Neural progenitor cell (in vitro differentiated cells): Measurements from ENCODE around the gene PRDX5. TPM values are rescaled to one million over a fixed set of nuclear protein-coding genes. Genes with fewer than 3 reads are reported as not detected.

Experiments
- DNase-seq: peaks from one replicate; pipeline ENCODE4 v3.0.0-alpha.2; 2016; ENCODE audit warnings: low spot score
- H2AFZ ChIP-seq: fragments of 200-600 bp; sonication (generic); replicated peaks from 2 replicates; pipeline ENCODE4 v1.6.1; 2016; ENCODE audit warnings: antibody characterized with exemption
- H3F3A ChIP-seq: fragments of 200-600 bp; sonication (generic); 2 replicates; pipeline ENCODE4 v1.6.1; 2016; ENCODE audit warnings: antibody characterized with exemption, low read depth
- H3K27ac ChIP-seq: fragments of 200-600 bp; sonication (generic); 2 replicates; pipeline ENCODE4 v1.5.1; 2016; ENCODE audit warnings: mild to moderate bottlenecking
- H3K27me3 ChIP-seq: fragments of 200-600 bp; sonication (generic); 2 replicates; pipeline ENCODE4 v1.6.1; 2016; ENCODE audit warnings: mild to moderate bottlenecking, moderate library complexity
- H3K36me3 ChIP-seq: fragments of 200-600 bp; sonication (generic); 2 replicates; pipeline ENCODE4 v1.5.1; 2016
- H3K4me1 ChIP-seq: fragments of 200-600 bp; sonication (generic); 2 replicates; pipeline ENCODE4 v1.6.1; 2016; ENCODE audit warnings: mixed run types
- H3K4me2 ChIP-seq: fragments of 200-600 bp; sonication (generic); 2 replicates; pipeline ENCODE4 v1.6.1; 2016
- H3K4me3 ChIP-seq: fragments of 200-600 bp; sonication (generic); 2 replicates; pipeline ENCODE4 v1.5.1; 2016
- H3K79me2 ChIP-seq: fragments of 200-600 bp; sonication (generic); 2 replicates; pipeline ENCODE4 v1.6.1; 2016; ENCODE audit warnings: low read depth
- H3K9ac ChIP-seq: fragments of 200-600 bp; sonication (generic); 2 replicates; pipeline ENCODE4 v1.6.1; 2016
- H3K9me3 ChIP-seq: fragments of 200-600 bp; sonication (generic); 2 replicates; pipeline ENCODE4 v1.5.1; 2016; ENCODE audit warnings: low read depth
- H4K20me1 ChIP-seq: fragments of 200-600 bp; sonication (generic); 2 replicates; pipeline ENCODE4 v1.6.1; 2016; ENCODE audit warnings: low read depth
- H3K27ac Mint-ChIP-seq: 3 replicates; pipeline ENCODE4 v1.8.0; 2021; ENCODE audit warnings: mixed read lengths
- H3K27me3 Mint-ChIP-seq: 2 replicates; pipeline ENCODE4 v1.8.0; 2022; ENCODE audit warnings: low read depth, mild to moderate bottlenecking, inconsistent platforms, moderate library complexity, mixed read lengths; ENCODE audit not compliant: insufficient read depth
- H3K36me3 Mint-ChIP-seq: 3 replicates; pipeline ENCODE4 v1.8.0; 2021; ENCODE audit warnings: mixed read lengths
- H3K4me1 Mint-ChIP-seq: 3 replicates; pipeline ENCODE4 v1.8.0; 2021; ENCODE audit warnings: mixed read lengths
- H3K4me3 Mint-ChIP-seq: 3 replicates; pipeline ENCODE4 v1.8.0; 2021; ENCODE audit warnings: mild to moderate bottlenecking, moderate library complexity, mixed read lengths
- H3K9me3 Mint-ChIP-seq: 3 replicates; pipeline ENCODE4 v1.8.0; 2020; ENCODE audit warnings: mixed read lengths
- CTCF ChIP-seq: fragments of 200-600 bp; sonication (generic); IDR thresholded peaks from 2 replicates; pipeline ENCODE4 v1.5.1; 2017; ENCODE audit warnings: antibody characterized with exemption, mild to moderate bottlenecking
- EZH2 ChIP-seq: fragments of 200-600 bp; sonication (generic); IDR thresholded peaks from 2 replicates; pipeline ENCODE4 v1.6.1; 2017; ENCODE audit warnings: antibody characterized with exemption, mild to moderate bottlenecking, moderate library complexity
- EZH2phosphoT487 ChIP-seq: fragments of 200-600 bp; sonication (generic); IDR thresholded peaks from 2 replicates; pipeline ENCODE4 v1.6.1; 2017; ENCODE audit warnings: antibody characterized with exemption
- total RNA-seq: library from RNA; depleted of rRNA; stranded (reverse); fragments of >200 nt; gene quantifications from 2 replicates; pipeline ENCODE4 v1.2.3, GENCODE V29; 2015; ENCODE audit warnings: low replicate concordance

Gene PRDX5
- total RNA-seq, 1 donor from 2014 or later, result 111 TPM

DNA sequence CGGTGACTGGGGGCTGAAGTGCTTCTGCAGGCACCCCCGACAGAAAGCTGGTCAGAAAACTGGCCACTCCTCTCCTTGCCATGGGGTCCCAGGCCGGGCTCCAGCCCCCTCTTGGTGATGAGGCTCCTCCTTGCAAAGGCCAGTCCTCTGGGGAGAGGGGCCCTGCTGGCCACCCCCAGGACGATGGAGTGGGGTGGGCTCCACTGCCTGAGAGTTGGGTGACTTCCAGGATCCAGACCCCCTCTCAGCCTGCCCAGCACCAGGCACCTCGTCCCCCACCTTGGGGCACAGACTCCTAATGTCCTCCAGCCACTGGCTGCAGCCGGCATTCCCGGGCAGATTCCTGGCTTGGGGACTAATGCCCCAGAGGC, 40.6 kb downstream of the PRDX5 start:
- Histone ChIP-seq H3K4me1 (peaks cover 21% of the 10 kb centered on the region), H3K27ac (no peak overlapping the region)
- H3K27me3 Mint-ChIP-seq, result peaks cover 8% of the 10 kb centered on the region

DNA sequence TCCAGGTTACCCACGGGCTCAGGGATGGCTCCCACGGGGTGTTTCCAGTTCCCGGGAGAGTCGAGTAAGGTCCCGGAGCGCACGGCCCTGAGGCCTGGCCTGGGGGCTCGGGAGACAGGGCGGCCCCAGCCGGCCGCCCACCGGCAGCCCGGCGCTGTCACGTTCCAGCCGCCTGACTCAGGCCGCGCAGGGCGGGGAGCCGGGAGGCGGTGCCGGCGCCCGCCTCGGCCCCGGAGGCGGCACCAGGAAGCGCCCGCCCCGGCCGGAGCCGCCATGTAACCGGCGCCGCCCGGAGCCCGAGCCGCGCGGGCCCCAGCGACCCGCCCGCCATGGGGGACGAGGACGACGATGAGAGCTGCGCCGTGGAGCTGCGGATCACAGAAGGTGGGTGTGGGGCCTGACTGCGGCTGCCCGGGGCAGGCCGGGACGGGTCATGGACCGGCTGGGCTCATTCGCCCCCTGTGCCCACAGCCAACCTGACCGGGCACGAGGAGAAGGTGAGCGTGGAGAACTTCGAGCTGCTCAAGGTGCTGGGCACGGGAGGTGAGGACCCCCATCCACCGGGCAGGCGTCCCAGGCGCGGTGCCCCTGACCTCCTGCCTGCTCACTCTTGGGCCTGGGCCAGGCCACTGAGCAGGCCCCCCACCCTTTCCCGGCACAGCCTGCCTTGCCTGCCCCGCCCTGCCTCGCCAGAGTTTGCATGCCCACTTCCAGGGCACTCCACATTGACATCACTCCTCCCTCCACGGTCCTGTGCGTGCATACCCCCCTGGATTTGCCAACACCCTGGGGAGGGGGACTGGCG, 41.2 kb downstream of the PRDX5 start, which contains the start of gene RPS6KA4:
RPS6KA4 (plus strand) TSS at position 256 of the 805 bp plus-strand sequence; CDS start at position 330, 74 bp downstream.
- peak within 1 kb of the TSS; percentile 88 for H2AFZ ChIP-seq
- peak within 1 kb of the TSS; percentile 36 for H3K9ac ChIP-seq
- no peaks in the 10 kb centered on the region for H3K36me3 ChIP-seq
- no peaks in the 10 kb centered on the region for H3K27me3 ChIP-seq
- Mint-ChIP-seq H3K9me3 (no peaks in the 10 kb centered on the region), H3K27me3 (peaks cover 10% of the 10 kb centered on the region), H3K36me3 (peaks cover 11% of the 10 kb centered on the region), H3K27ac (no peak within 1 kb of the TSS), H3K4me3 (peak within 1 kb of the TSS; percentile 84), H3K4me1 (peaks cover 21% of the 10 kb centered on the region)
- no peaks in the 10 kb centered on the region for H3K79me2 ChIP-seq
- peaks cover 18% of the 10 kb centered on the region for H3F3A ChIP-seq
- no peak for TF ChIP-seq CTCF
- no peak for TF ChIP-seq EZH2
- H3K27ac ChIP-seq, result no peak within 1 kb of the TSS
- H3K9me3 ChIP-seq, result no peaks in the 10 kb centered on the region
- DNase-seq, result peak; percentile 88
- peak within 1 kb of the TSS; percentile 69 for H3K4me3 ChIP-seq
- H3K4me2 ChIP-seq, result peak within 1 kb of the TSS; percentile 88
- peaks cover 3% of the 10 kb centered on the region for H4K20me1 ChIP-seq
- peaks cover 21% of the 10 kb centered on the region for H3K4me1 ChIP-seq

More for the DNA sequence above, 40.6 kb downstream of the PRDX5 start:
- peaks cover 3% of the 10 kb centered on the region for H4K20me1 ChIP-seq
- H3K9me3 ChIP-seq, result no peaks in the 10 kb centered on the region
- peaks cover 18% of the 10 kb centered on the region for H3F3A ChIP-seq
- no peak overlapping the region for H3K9ac ChIP-seq
- H3K4me3 ChIP-seq, result peak overlapping the region; percentile 69
- peaks cover 11% of the 10 kb centered on the region for H3K36me3 Mint-ChIP-seq
- H3K4me3 Mint-ChIP-seq, result peak overlapping the region; percentile 60
- H3K27ac Mint-ChIP-seq, result no peak overlapping the region
- H3K27me3 ChIP-seq, result no peaks in the 10 kb centered on the region
- H3K4me1 Mint-ChIP-seq, result peaks cover 21% of the 10 kb centered on the region
- peak overlapping the region; percentile 88 for H3K4me2 ChIP-seq
- no peaks in the 10 kb centered on the region for H3K79me2 ChIP-seq
- H3K9me3 Mint-ChIP-seq, result no peaks in the 10 kb centered on the region
- TF ChIP-seq EZH2phosphoT487, result no peak
- TF ChIP-seq EZH2, result no peak
- TF ChIP-seq CTCF, result no peak
- no peak for DNase-seq
- peak overlapping the region; percentile 88 for H2AFZ ChIP-seq
- no peaks in the 10 kb centered on the region for H3K36me3 ChIP-seq

DNA sequence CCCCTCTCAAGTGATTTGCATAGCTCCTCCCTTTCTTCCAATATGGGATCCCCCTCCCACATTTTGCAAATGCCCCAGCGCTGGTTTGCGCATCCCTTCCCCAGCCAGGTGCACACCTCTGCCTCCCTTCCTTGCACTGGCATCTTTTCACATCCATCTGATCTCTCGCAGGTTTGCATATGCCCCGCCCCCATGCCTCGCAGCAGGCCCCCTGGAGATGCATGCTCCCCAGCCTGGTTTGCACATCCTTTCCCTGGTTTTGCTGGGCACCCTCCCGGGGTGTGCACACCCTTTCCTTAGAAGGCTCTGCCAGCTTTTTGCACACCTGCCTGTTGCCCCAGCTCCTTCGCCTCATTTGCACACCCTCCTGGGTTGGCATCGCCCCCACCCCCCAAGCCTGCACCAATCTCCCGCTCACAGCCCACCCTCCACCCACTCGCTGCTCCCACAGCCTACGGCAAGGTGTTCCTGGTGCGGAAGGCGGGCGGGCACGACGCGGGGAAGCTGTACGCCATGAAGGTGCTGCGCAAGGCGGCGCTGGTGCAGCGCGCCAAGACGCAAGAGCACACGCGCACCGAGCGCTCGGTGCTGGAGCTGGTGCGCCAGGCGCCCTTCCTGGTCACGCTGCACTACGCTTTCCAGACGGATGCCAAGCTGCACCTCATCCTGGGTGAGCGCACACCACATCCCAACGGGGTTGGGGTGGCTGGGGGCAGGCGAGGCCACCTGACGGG, 42.0 kb downstream of the PRDX5 start:
- no peaks in the 10 kb centered on the region for H3K9me3 Mint-ChIP-seq
- Histone ChIP-seq H3K4me3 (peak overlapping the region; percentile 69), H4K20me1 (peaks cover 3% of the 10 kb centered on the region), H3K9ac (peak overlapping the region; percentile 36), H3K27ac (no peak overlapping the region), H3K4me2 (peak overlapping the region; percentile 88), H3K36me3 (no peaks in the 10 kb centered on the region), H3K27me3 (no peaks in the 10 kb centered on the region), H3K9me3 (no peaks in the 10 kb centered on the region), H3K4me1 (peaks cover 21% of the 10 kb centered on the region), H2AFZ (peak overlapping the region; percentile 88), H3K79me2 (no peaks in the 10 kb centered on the region), H3F3A (peaks cover 18% of the 10 kb centered on the region)
- peaks cover 10% of the 10 kb centered on the region for H3K27me3 Mint-ChIP-seq
- H3K27ac Mint-ChIP-seq, result no peak overlapping the region
- no peak for TF ChIP-seq CTCF
- TF ChIP-seq EZH2phosphoT487, result no peak
- H3K4me1 Mint-ChIP-seq, result peaks cover 21% of the 10 kb centered on the region
- no peak for DNase-seq
- peaks cover 14% of the 10 kb centered on the region for H3K36me3 Mint-ChIP-seq
- peak overlapping the region; percentile 84 for H3K4me3 Mint-ChIP-seq
